ENCODE measurements around the gene ALPG.

The ALPG gene

GRCh38 chr2:232415138-232415690 lies 8.6 kb downstream of the ALPG start:
- no peak for DNase-seq (ENCODE audit: low read depth)
- no peak overlapping the region for H3K4me3 ChIP-seq (ENCODE audit: low read length)
- TF ChIP-seq CTCF (IDR thresholded peaks at IDR 0.05; ENCODE audit: insufficient read depth, low read depth, low read length, missing control alignments) = no peak

GRCh38 chr2:232415736-232416520 lies 9.3 kb downstream of the ALPG start:
- DNase-seq (ENCODE audit: low read depth) = no peak
- TF ChIP-seq CTCF (IDR thresholded peaks at IDR 0.05; ENCODE audit: insufficient read depth, low read depth, low read length, missing control alignments) = no peak
- no peak overlapping the region for H3K4me3 ChIP-seq (ENCODE audit: low read length)

GRCh38 chr2:232416521-232417470 lies 10.2 kb downstream of the ALPG start:
- TF ChIP-seq CTCF (IDR thresholded peaks at IDR 0.05; ENCODE audit: insufficient read depth, low read depth, low read length, missing control alignments) = no peak
- no peak overlapping the region for H3K4me3 ChIP-seq (ENCODE audit: low read length)
- DNase-seq (ENCODE audit: low read depth) = no peak

GRCh38 chr2:232417489-232417888 lies 10.8 kb downstream of the ALPG start:
- no peak for TF ChIP-seq CTCF (IDR thresholded peaks at IDR 0.05; ENCODE audit: insufficient read depth, low read depth, low read length, missing control alignments)
- DNase-seq (ENCODE audit: low read depth) = no peak
- no peak overlapping the region for H3K4me3 ChIP-seq (ENCODE audit: low read length)

- no peak for TF ChIP-seq CTCF (IDR thresholded peaks at IDR 0.05; ENCODE audit: insufficient read depth, low read depth, low read length, missing control alignments)
- no peak overlapping the region for H3K4me3 ChIP-seq (ENCODE audit: low read length)
- DNase-seq (ENCODE audit: low read depth) = no peak
Observed at GRCh38 chr2:232418056-232418455, 11.4 kb downstream of the ALPG start.

- DNase-seq (ENCODE audit: low read depth) = peak; percentile 58
- no peak overlapping the region for H3K4me3 ChIP-seq (ENCODE audit: low read length)
- no peak for TF ChIP-seq CTCF (IDR thresholded peaks at IDR 0.05; ENCODE audit: insufficient read depth, low read depth, low read length, missing control alignments)
Observed at GRCh38 chr2:232418466-232419244, 12.0 kb downstream of the ALPG start.

Measured in epithelial cell of esophagus (primary cell).